PC-9 (cell line): ENCODE results near the gene DYNLRB1. TPM values are rescaled to one million over a fixed set of nuclear protein-coding genes. Genes with fewer than 3 reads are reported as not detected.

Source experiments
- BruUV-seq: library from RNA; stranded (reverse); fragments of 400-500 nt; replicated peaks from 2 replicates; lab custom pipeline; 2021; lab: Mats Ljungman, UMichigan
- CTCF ChIA-PET: fragments of 300-600 bp; sonication (Branson Sonifier 250); formaldehyde crosslinking; loops from one replicate; lab custom pipeline; 2022; ENCODE audit warnings: antibody characterized with exemption; lab: Charles Lee
- POLR2A ChIA-PET: fragments of 300-600 bp; sonication (Branson Sonifier 250); formaldehyde crosslinking; loops from one replicate; lab custom pipeline; 2022; ENCODE audit warnings: antibody characterized with exemption; ENCODE audit not compliant: unreplicated experiment; lab: Charles Lee
- DNase-seq, 2 experiments: peaks; one replicate each; pipeline versions ENCODE4 v3.0.0 to v3.0.0-alpha.2; 2015 to 2022; ENCODE audit warnings: mixed read lengths in 1 of 2
- H2AFZ ChIP-seq: fragments of 200-600 bp; sonication (generic); 2 replicates; pipeline ENCODE4 v1.8.1; 2017; ENCODE audit warnings: antibody characterized with exemption
- H3F3A ChIP-seq: fragments of 200-600 bp; sonication (generic); 2 replicates; pipeline ENCODE4 v1.8.1; 2017; ENCODE audit warnings: antibody characterized with exemption, mild to moderate bottlenecking, low read depth; ENCODE audit not compliant: insufficient read depth
- H3K27ac ChIP-seq: fragments of 200-600 bp; sonication (generic); 2 replicates; pipeline ENCODE4 v1.6.1; 2016; ENCODE audit warnings: mixed run types
- H3K27me3 ChIP-seq: fragments of 200-600 bp; sonication (generic); 2 replicates; pipeline ENCODE4 v1.6.1; 2016; ENCODE audit warnings: low read depth, mixed run types; ENCODE audit not compliant: insufficient read depth
- H3K36me3 ChIP-seq: fragments of 200-600 bp; sonication (generic); 2 replicates; pipeline ENCODE4 v1.6.1; 2016; ENCODE audit warnings: low read depth, mixed run types
- H3K4me1 ChIP-seq: fragments of 200-600 bp; sonication (generic); replicated peaks from 2 replicates; pipeline ENCODE4 v1.6.1; 2016; ENCODE audit warnings: mixed run types; ENCODE audit not compliant: insufficient read depth
- H3K4me2 ChIP-seq: fragments of 200-600 bp; sonication (generic); 2 replicates; pipeline ENCODE4 v1.6.1; 2017; ENCODE audit warnings: mixed run types
- H3K4me3 ChIP-seq: fragments of 200-600 bp; sonication (generic); 2 replicates; pipeline ENCODE4 v1.6.1; 2016; ENCODE audit warnings: mixed run types
- H3K79me2 ChIP-seq: fragments of 200-600 bp; sonication (generic); 2 replicates; pipeline ENCODE4 v1.6.1; 2017; ENCODE audit warnings: low read depth, mixed run types
- H3K9me2 ChIP-seq: fragments of 200-600 bp; sonication (generic); 2 replicates; pipeline ENCODE4 v1.8.1; 2017; ENCODE audit warnings: mild to moderate bottlenecking; ENCODE audit not compliant: insufficient read depth
- H3K9me3 ChIP-seq: fragments of 200-600 bp; sonication (generic); 2 replicates; pipeline ENCODE4 v1.8.1; 2016; ENCODE audit warnings: low read depth; ENCODE audit not compliant: insufficient read depth
- H4K20me1 ChIP-seq: fragments of 200-600 bp; sonication (generic); 2 replicates; pipeline ENCODE4 v1.8.1; 2017; ENCODE audit not compliant: insufficient read depth
- CTCF ChIP-seq: fragments of 200-600 bp; sonication (generic); conservative IDR thresholded peaks from 2 replicates; pipeline ENCODE4 v1.6.1; 2017; ENCODE audit warnings: mixed run types, antibody characterized with exemption, mild to moderate bottlenecking, moderate library complexity
- EZH2 ChIP-seq: fragments of 200-600 bp; sonication (generic); IDR thresholded peaks from 2 replicates; pipeline ENCODE4 v1.8.0; 2017; ENCODE audit warnings: antibody characterized with exemption, low read depth
- intact Hi-C: fragments of 100-400 bp; cut with micrococcal nuclease; formaldehyde crosslinking; loops from one replicate; pipeline ENCODE4 v1.10.0; 2022; ENCODE audit not compliant: unreplicated experiment
- total RNA-seq: library from RNA; stranded (reverse); gene quantifications from 2 replicates; pipeline ENCODE4 v1.2.3, GENCODE V29; 2021

Gene DYNLRB1
- total RNA-seq, 1 experiment from 2014 or later = 179 TPM

GRCh38 chr20:34586488-34587163 is 70.4 kb downstream of the DYNLRB1 start:
- Histone ChIP-seq H3K4me1 (peaks cover 9% of the 10 kb centered on the region), H3K27me3 (no peaks in the 10 kb centered on the region), H3K36me3 (no peaks in the 10 kb centered on the region; the same call in 1 of the 2 replicates), H2AFZ (no peak overlapping the region), H3K9me2 (no peaks in the 10 kb centered on the region), H4K20me1 (no peaks in the 10 kb centered on the region), H3K9me3 (no peaks in the 10 kb centered on the region), H3K4me3 (no peak overlapping the region), H3F3A (peaks cover 3% of the 10 kb centered on the region; the same call in 1 of the 2 replicates), H3K79me2 (no peaks in the 10 kb centered on the region), H3K4me2 (no peak overlapping the region), H3K27ac (no peak overlapping the region)
- no peak for DNase-seq
- CTCF ChIA-PET = no interaction called here
- no TSS peak for BruUV-seq
- intact Hi-C loops = loop anchor here (2.0 kb wide), 1 partner anchor 20 kb away; no protein-coding TSS in a partner anchor
- no peak for TF ChIP-seq CTCF
- no peak for TF ChIP-seq EZH2
- POLR2A ChIA-PET = no interaction called here

Other genes starting within 250 kb of the DYNLRB1 start
- gene AHCY, start 213.1 kb upstream of the DYNLRB1 start, total RNA-seq = 247 and 273 TPM in 2 replicates
- 91.6 and 144 TPM in 2 replicates for gene ITCH, start 153.1 kb upstream of the DYNLRB1 start, total RNA-seq
- gene MAP1LC3A, start 42.3 kb downstream of the DYNLRB1 start, total RNA-seq = not detected in 2 replicates
- 20.9 and 25.0 TPM in 2 replicates for gene PIGU, start 160.7 kb downstream of the DYNLRB1 start, total RNA-seq
- 4.4 and 4.9 TPM in 2 replicates for gene TP53INP2, start 187.9 kb downstream of the DYNLRB1 start, total RNA-seq